GM12892 (cell line): ENCODE results near the gene MEIKIN.

Experiments used
- POLR2A ChIP-seq: IDR thresholded peaks from 2 replicates; pipeline ENCODE4 v1.6.1; 2011; ENCODE audit warnings: low read depth, low read length, control low read depth
- POLR2AphosphoS5 ChIP-seq: IDR thresholded peaks from 2 replicates; pipeline ENCODE4 v1.6.1; 2011; ENCODE audit warnings: low read depth, low read length, control low read depth
- TAF1 ChIP-seq: IDR thresholded peaks from 2 replicates; pipeline ENCODE4 v1.6.1; 2011; ENCODE audit warnings: low read depth, mild to moderate bottlenecking, control low read depth, low read length, borderline replicate concordance

- TF ChIP-seq POLR2AphosphoS5, result no peak
- TF ChIP-seq POLR2A, result no peak
- TF ChIP-seq TAF1, result no peak
Measured at GRCh38 chr5:131906668-131907067, 38.8 kb downstream of the MEIKIN start.
